ACHN (cell line): ENCODE measurements around the gene CNPY2.
A peak's percentile ranks its signal among the peaks of the same experiment; 100 is the strongest.
"Not testable (repeated sequence)": the region's sequence is repeated elsewhere in the genome, so short reads cannot be mapped to it uniquely, and the experiment has no call there.

ENCODE experiments used
- DNase-seq: peaks from one replicate; pipeline ENCODE4 v3.0.0-alpha.2; 2015
- in situ Hi-C: cut with HindIII; loops from 2 replicates; pipeline ENCODE4 v1.10.0; 2017; ENCODE audit warnings: low sequenced_read_pairs, low pct_ligation_motif_present, low pct_unique_long_range_greater_than_20kb

CNPY2 gene

GRCh38 chr12:56315622-56316473 is at the start of gene CNPY2:
Gene CNPY2 (minus strand): TSS chr12:56315988. CDS start chr12:56315217, 771 bp downstream.
- in situ Hi-C loops, result no loop called here

GRCh38 chr12:56362130-56363059 is 46.6 kb upstream of the CNPY2 start, which contains the start of gene APOF:
Gene APOF (minus strand): TSS chr12:56362857. CDS start chr12:56362745, 112 bp downstream.
- in situ Hi-C loops, result no loop called here
- DNase-seq, result no peak

More at GRCh38 chr12:56315622-56316473, at the start of gene CNPY2:
- peak; percentile 100 for DNase-seq

- no peak for DNase-seq
- in situ Hi-C loops, result no loop called here
Measured at GRCh38 chr12:56361487-56362129, 45.8 kb upstream of the CNPY2 start.

GRCh38 chr12:56359851-56360767 is 44.3 kb upstream of the CNPY2 start, which contains the start of gene STAT2:
Gene STAT2 (minus strand): TSS chr12:56360107. CDS start chr12:56356571, 3,536 bp downstream.
- DNase-seq, result peak; percentile 100
- in situ Hi-C loops, result no loop called here

- in situ Hi-C loops, result no loop called here
- peak; percentile 66 for DNase-seq
Measured at GRCh38 chr12:56358836-56359532, 43.2 kb upstream of the CNPY2 start.

- no peak for DNase-seq
- in situ Hi-C loops, result no loop called here
Measured at GRCh38 chr12:56351325-56351724, 35.5 kb upstream of the CNPY2 start.

GRCh38 chr12:56350662-56351061 is 34.9 kb upstream of the CNPY2 start:
- DNase-seq, result no peak
- in situ Hi-C loops, result no loop called here

- no peak for DNase-seq
- in situ Hi-C loops, result no loop called here
Measured at GRCh38 chr12:56348776-56349175, 33.0 kb upstream of the CNPY2 start.

GRCh38 chr12:56347255-56347654 is 31.5 kb upstream of the CNPY2 start:
- in situ Hi-C loops, DNase-seq: not testable (repeated sequence)

- no peak for DNase-seq
- in situ Hi-C loops, result no loop called here
Measured at GRCh38 chr12:56346675-56347074, 30.9 kb upstream of the CNPY2 start.

GRCh38 chr12:56342290-56342689 is 26.5 kb upstream of the CNPY2 start:
- in situ Hi-C loops, DNase-seq: not testable (repeated sequence)

- in situ Hi-C loops, result no loop called here
- DNase-seq, result no peak
Measured at GRCh38 chr12:56341616-56342015, 25.8 kb upstream of the CNPY2 start.

- DNase-seq, result no peak
- in situ Hi-C loops, result no loop called here
Measured at GRCh38 chr12:56339158-56339422, 23.3 kb upstream of the CNPY2 start.

- in situ Hi-C loops, result no loop called here
- DNase-seq, result no peak
Measured at GRCh38 chr12:56338308-56339157, 22.7 kb upstream of the CNPY2 start, which contains the start of gene IL23A. Gene IL23A (plus strand): TSS chr12:56338884. CDS start chr12:56339045, 161 bp downstream.

- DNase-seq, result no peak
- in situ Hi-C loops, result no loop called here
Measured at GRCh38 chr12:56337753-56338251, 22.0 kb upstream of the CNPY2 start.
